Measurements from ENCODE around the gene IZUMO4.

Gene IZUMO4

DNA sequence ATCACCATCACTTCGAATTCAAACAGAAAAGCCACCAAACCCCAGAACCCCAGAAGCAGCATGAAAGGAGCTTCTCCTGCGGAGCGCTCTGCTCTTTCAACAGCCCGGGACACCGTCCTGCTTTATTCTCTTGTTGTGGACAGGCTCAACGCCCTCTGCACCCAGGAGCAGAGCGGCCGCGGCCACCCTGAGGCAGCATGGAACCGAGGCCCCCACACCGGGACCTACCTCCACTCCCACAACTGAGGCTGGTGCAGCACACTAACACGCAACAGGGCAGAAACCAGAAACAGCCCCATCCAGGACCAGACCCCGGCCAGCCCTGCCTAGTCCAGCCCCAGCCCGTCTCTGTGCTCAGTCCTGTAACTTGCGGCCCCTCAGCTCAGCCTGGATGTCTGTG, 47.5 kb downstream of the IZUMO4 start:
- TF ChIP-seq, protein P1, sequence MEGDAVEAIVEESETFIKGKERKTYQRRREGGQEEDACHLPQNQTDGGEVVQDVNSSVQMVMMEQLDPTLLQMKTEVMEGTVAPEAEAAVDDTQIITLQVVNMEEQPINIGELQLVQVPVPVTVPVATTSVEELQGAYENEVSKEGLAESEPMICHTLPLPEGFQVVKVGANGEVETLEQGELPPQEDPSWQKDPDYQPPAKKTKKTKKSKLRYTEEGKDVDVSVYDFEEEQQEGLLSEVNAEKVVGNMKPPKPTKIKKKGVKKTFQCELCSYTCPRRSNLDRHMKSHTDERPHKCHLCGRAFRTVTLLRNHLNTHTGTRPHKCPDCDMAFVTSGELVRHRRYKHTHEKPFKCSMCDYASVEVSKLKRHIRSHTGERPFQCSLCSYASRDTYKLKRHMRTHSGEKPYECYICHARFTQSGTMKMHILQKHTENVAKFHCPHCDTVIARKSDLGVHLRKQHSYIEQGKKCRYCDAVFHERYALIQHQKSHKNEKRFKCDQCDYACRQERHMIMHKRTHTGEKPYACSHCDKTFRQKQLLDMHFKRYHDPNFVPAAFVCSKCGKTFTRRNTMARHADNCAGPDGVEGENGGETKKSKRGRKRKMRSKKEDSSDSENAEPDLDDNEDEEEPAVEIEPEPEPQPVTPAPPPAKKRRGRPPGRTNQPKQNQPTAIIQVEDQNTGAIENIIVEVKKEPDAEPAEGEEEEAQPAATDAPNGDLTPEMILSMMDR (IDR thresholded peaks at IDR 0.05; ENCODE audit: low read depth, low read length, missing control alignments): no peak
- H3K4me3 ChIP-seq (ENCODE audit: low read depth, low read length): no peak overlapping the region
- no peak for DNase-seq (ENCODE audit: low read depth)

DNA sequence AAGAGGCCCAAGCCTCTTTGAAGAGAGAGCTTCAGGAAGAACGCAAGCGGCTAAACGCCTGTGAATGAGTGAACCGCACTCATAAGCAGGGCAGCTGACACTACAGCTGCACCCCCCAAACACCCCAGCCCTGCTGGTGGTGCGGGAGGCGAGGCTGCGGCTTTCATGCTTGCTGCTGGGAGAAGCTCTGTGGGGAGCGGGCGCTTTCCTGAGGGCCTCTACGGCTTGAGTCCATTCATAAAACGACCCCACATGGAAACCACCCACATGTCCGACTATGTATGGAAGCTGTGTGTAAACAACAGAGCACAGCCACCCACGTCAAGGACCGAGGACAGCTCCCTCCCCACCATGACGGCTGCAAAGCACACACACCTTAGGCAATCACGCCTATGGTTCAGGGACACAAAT, 49.1 kb downstream of the IZUMO4 start:
- TF ChIP-seq, protein P1 (IDR thresholded peaks at IDR 0.05; ENCODE audit: low read depth, low read length, missing control alignments): no peak
- no peak overlapping the region for H3K4me3 ChIP-seq (ENCODE audit: low read depth, low read length)
- no peak for DNase-seq (ENCODE audit: low read depth)

DNA sequence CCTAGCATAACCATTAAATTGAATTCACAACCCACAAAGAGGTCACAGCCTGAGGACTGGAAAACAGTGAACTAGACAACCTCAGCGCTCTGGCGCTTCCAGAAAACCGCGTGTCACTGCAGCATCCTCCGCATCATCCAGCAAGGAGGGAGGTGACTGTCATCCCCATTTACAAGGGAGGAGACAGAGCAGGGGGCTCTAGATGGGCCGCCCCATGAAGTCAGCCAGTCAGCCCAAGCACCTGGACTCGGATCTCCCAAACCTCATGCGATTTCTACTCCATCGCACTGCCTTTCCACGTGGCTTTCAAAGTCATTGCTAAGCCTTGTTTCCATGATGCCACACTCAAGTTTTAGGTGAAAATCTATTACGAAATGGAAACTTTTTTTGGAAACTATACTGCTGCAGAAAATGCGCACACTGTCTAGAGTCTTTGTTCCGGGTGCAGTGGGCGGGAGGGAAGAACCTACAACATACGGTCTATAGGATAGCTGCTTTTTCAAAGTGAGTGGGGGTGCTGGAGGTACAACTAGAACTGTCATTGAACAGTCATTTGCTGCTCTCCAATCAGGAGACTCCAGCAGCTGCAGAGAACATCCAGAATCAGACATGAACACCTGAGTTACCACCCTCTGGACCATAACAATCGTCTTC, 51.9 kb downstream of the IZUMO4 start:
- no peak for DNase-seq (ENCODE audit: low read depth)
- TF ChIP-seq, protein P1 (IDR thresholded peaks at IDR 0.05; ENCODE audit: low read depth, low read length, missing control alignments): no peak
- peak overlapping the region; percentile 14; the same call in 1 of the 2 replicates for H3K4me3 ChIP-seq (ENCODE audit: low read depth, low read length)
